ENCODE results near the gene FBXO47.

GRCh38 chr17:38897671-38898290 lies 69.4 kb downstream of the FBXO47 start:
- TF ChIP-seq GATA2 (IDR thresholded peaks at IDR 0.05; ENCODE audit: low read depth, low read length) (no peak), GATA3 (IDR thresholded peaks at IDR 0.05; ENCODE audit: low read depth, low read length) (no peak)
